HG02798 (cell line): ENCODE results near the gene PPM1D.
"Not testable (repeated sequence)": the region's sequence is repeated elsewhere in the genome, so short reads cannot be mapped to it uniquely, and the experiment has no call there.

Experiments used
- ATAC-seq: cut with Tn5 transposase; IDR thresholded peaks from one replicate; pipeline ENCODE4 v1.9.1; 2021; ENCODE audit warnings: mild to moderate bottlenecking; ENCODE audit not compliant: unreplicated experiment, poor library complexity

The PPM1D gene

DNA sequence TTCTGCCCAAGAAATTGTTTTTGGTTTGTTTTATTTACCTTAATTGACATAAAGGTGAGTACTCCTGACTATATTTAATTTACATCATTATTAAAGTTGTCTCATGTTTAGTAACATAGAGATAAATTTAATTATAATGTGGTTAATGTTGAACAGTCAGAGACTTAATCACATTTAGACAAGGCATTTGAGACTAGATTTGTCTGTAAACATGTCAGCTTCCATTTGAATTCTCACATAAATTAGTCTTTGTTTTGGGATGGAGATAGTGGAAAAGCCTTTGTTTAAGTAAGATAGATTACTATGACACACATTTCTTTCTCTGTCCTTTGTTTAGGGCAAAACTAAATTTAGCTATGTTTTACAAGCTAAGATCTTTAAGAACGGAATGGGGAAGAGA, 59.2 kb downstream of the PPM1D start:
- no peak for ATAC-seq

DNA sequence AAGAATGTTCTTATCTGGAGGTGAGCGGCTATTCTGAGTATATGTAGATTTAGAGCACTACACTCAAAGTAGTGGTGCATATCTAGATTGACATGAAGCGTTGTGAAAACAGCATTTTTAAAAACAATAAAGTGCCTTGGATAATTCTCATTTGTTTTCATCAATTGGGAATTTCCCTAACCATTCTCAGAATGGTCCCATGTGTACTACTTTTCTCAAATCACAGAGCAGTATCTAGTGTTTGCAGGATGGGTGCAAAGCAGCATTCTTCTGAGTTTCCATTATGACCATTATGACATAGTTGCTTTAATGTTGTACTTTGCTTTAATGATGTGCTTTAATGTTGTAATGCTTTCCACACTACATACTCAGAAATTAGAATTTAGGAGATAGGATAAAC, 61.5 kb downstream of the PPM1D start:
- no peak for ATAC-seq

DNA sequence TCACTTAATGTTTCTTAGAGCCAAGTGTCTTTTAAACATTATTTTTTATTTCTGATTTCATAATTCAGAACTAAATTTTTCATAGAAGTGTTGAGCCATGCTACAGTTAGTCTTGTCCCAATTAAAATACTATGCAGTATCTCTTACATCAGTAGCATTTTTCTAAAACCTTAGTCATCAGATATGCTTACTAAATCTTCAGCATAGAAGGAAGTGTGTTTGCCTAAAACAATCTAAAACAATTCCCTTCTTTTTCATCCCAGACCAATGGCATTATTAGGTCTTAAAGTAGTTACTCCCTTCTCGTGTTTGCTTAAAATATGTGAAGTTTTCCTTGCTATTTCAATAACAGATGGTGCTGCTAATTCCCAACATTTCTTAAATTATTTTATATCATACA, 64.0 kb downstream of the PPM1D start:
- no peak for ATAC-seq

DNA sequence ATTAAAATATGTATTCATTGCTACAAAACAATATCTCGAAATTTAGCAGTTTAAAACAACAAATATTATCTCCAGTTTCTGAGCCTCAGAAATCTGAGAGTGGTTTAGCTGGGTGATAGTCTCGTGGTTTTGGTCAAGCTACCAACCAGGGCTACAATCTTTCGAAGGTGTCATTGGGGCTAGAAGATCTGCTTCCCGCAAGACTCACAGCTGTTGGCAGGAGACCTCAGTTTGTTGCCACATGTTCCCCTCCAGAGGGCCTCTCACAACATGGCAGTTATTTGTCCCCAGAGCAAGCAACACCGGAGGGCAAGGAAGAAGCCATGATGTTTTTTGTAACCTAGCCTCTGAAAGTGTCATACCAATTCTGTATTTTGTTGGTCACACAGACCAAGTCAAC, 65.6 kb downstream of the PPM1D start:
- ATAC-seq, result no peak

DNA sequence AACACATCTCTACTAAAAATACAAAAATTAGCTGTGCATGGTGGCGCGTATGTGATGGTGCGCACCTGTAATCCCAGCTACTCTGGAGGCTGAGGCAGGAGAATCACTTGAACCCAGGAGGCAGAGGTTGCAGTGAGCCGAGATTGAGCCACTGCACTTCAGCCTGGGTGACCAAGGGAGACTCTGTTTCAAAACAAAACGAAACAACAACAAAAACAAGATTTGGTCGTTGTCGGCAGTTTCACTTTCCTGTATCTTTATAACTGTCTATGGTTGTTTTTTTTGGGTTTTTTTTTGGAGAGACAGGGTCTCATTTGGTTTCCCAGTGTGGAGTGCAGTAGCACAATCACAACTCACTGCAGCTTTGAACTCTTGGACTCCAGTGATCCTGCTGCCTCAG, 68.7 kb downstream of the PPM1D start:
- not testable (repeated sequence) for ATAC-seq

DNA sequence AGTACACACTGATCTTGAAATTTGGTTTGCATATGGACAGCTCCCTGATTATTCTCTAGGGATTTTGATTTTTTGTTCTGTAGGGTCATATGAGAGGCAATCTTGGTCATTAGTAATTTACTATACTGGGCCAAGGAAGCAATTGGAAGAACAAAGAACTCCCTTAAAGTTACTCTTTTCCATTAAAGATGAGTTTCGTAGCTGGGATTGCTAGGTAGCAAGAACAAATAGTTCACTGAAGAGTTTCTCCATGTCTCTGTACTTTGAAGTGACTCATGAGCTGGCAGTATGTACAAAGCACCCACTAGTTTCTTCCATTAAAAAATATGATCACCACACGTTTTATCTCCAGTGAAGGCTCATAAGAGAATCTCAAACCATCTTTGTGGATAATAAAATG, 71.5 kb downstream of the PPM1D start:
- ATAC-seq, result no peak

DNA sequence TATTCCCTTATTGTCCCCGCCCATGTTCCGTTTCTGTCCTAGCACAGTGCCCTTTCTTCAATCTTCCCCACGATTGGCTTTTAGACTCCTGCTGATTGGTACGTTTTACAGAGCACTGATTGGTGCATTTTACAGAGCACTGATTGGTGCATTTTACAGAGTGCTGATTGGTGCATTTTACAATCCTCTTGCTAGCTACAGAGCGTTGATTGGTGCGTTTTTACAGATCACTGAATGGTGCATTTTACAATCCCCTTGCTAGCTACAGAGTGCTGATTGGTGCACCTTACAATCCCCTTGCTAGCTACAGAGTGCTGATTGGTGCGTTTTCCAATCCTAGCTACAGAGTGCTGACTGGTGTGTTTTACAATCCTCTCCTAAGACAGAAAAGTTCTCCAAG, 74.6 kb downstream of the PPM1D start:
- not testable (repeated sequence) for ATAC-seq

DNA sequence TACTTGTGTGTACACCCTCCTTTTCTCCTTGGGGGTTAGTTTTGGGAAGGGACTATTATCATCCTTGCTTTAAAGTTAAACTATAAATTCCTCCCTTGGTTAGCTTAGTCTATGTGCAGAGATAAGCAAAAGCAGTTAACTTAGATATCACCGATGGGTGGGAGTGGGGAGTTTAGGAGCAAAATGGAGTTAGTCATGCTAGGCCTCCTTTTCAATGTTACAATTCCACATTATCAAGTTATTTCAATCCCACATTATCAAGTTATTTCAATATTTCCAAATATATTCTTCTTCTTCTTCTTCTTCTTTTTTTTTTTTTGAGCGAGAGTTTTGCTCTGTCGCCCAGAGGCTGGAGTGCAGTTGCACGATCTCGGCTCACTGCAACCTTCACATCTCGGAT, 76.0 kb downstream of the PPM1D start:
- ATAC-seq, result no peak

DNA sequence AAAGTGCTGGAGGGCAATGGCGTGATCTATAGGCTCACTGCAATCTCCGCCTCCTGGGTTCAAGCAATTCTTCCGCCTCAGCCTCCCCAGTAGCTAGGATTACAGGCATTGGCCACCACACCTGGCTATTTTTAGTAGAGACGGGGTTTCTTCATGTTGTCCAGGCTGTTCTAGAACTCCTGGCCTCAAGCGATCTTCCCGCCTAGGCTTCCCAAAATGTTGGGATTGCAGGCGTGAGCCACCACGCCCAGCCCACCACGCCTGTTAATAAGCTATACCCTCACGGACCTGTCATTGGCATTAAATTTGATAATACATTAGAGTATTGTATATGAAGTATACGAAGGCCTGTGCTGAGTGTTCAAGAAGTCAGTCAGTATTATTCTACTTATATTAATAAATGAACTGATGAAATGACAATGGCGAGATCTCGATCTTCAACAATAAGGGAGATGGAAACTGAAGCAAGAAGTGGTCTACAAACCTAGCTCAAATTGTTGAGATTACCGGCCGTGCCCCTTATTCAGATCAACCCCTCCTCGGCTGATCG, 76.8 kb downstream of the PPM1D start:
- ATAC-seq, result no peak

DNA sequence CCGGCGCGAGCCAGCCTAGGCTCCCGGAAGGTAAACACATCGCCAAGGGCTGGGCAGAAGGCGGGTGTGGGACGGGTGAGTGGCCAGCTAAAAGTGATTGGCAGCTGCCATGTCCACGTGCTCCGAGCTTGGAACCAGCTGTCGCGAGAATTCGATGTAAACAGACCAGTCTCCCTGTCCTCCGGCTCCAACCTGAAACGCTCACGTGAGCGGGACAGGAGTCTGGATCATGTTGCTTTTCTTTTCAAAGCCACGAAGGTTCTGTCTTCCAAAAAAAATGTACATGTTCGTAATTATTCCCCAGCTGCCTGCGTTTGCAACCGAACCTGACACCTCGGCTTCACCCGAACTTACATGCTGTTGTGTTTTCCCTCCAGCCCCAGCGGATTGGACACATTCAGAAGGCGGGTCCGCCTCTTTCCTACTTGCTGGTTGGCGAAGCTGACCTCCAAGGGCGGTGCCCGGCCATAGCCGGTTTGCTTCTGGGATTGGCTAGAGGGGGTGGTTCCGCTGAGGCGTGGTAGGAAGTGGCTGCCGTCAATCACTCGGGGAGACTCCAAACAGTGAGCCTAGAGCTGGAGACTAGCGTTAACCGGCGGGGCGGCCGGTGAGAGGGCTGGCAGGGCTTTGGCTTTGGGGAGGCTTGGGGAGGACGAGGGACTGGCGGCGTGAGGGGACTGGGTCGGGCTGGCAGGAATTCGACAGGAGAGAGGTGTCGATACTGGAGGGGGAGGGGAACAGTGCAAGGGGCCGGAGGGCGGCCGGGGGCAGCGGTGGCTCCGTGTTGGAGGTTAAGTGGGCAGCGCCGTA, 77.5 kb downstream of the PPM1D start, which contains the start of gene BCAS3:
BCAS3 (plus strand) TSS at position 544 of the 810 bp plus-strand sequence.
- peak; percentile 98 for ATAC-seq

DNA sequence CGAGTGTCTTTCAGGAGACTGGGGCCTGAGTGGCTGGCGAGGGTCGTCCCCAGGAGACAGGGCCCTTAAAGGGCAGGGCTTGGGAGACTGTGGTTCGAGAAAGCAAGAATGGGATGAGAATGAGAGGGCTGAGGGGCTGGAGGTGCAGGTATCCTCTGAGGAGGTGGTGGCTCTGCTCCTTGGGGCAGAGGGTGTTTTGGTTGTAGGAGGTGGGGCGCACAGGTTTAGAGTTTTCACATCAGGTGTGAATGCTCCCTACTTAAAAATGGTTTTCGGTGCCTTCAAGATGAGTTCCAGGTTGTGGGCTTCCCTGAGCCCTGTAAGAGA, 78.1 kb downstream of the PPM1D start:
- no peak for ATAC-seq

DNA sequence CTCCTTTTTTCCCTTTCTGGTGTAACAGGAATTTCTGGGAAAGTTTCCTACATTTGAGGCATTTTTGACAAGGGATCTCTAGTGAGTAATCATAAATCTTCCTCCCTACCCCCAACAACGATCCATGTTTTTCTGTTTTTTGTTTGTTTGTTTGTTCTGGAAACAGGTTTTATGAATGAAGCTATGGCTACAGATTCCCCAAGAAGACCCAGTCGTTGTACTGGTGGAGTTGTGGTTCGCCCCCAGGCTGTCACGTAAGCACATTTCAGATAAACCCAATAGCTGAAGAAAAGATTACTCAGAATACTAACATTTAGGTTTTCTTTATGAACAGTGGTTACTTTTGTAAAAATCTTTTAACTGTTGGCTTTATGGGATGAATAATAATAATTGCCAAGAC, 79.3 kb downstream of the PPM1D start:
- ATAC-seq, result no peak

DNA sequence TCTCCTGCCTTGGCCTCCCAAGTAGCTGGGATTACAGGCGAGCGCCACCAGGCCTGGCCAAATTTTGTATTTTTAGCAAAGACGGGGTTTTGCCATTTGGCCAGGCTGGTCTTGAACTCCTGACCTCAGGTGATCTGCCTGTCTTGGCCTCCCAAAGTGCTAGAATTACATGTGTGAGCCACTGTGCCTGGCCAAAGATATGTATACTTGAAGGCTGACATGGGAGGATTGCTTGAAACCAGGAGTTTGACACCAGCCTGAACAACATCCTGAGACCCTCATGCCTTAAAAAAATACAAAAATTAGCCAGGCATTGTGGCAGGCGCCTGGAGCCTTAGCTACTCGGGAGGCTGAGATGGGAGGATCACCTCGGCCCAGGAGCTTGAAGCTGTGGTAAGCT, 80.8 kb downstream of the PPM1D start:
- no peak for ATAC-seq

DNA sequence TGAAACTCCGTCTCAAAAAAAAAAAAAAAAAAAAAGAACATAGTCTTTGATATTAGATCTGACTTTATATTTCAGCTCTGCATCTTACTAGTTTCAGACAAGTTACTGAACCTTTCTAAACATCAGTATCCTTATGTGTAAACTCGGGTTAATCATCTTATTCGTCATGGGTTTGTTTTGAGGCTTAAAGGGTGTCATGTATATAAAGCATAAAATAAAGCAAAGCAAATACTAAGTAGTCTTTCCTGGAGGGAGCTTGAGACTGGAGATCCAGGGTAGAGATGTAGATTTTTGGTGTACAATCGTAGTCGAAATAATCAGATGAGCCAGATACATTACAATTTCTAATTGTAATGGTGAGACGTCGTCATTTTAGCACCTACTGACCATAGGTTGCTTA, 85.4 kb downstream of the PPM1D start:
- ATAC-seq, result no peak

DNA sequence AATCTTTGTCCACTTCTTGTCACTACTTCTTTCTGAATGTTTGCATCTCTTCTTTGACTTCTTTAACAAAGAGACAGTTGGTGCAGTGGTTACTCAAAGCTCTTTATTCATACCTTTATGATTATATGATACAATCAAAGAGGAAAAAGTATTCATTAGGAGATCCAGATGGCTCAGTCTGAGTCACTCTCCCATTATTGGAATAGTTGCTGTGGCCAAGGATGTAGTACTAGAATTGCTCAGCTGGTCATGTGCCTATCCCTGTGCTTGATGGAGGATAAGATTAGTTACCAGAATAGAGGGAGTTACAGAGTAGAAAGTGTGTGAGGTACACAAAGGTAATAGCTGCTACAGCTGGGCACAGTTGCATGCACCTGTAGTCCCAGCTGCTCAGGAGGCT, 96.0 kb downstream of the PPM1D start:
- ATAC-seq, result no peak

DNA sequence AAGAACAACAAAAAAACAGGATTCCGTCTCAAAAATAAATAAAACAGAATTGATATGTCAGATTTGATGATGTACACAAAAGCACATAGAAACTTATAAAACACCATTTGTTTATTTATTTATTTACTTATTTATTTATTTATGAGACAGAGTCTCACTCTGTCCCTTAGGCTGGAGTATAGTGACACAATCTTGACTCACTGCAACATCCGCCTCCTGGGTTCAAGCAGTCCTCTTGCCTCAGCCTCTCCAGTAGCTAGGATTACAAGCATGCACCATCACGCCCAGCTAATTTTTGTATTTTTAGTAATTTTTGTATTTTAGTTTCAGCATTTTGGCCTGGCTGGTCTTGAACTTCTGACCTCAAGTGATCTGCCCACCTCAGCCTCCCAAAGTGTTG, 99.1 kb downstream of the PPM1D start:
- ATAC-seq, result no peak

DNA sequence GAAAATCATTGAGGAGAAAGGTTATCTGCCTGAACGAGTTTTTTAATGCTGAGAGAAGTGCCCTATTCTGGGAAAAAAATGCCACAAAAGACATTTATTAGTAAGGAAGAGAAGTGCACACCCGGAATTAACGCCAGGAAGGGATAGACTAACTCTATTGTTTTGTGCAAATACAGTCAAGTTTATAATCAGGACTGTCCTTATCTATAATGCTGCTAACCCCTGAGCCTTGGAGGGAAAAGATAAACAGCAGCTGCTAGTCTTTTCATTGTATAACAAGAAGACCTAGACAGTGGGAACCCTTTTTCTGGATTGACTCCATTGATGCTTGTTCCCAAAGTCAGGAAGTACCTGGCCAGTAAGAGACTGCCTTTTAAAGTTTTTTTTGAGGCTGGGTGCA, 104.2 kb downstream of the PPM1D start:
- ATAC-seq, result no peak

DNA sequence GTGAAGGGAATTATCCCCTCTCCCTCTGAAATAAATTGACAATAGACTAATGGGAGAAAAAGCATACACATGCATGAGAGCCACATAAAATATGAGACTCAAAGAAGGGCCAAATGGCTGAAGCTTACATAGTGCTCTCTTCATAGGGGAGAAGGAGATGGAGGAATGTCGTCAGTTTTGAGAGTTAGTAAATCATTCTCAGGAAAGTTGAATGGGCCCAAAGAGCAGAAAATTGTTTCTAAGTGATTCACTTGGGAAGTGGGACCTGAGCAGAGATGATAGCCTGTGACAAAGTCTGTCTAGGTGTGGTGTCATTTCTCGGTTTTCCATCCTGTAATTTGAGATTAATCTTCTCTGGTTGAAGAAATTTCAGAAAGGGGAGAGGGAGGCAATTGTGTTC, 112.7 kb downstream of the PPM1D start:
- no peak for ATAC-seq

DNA sequence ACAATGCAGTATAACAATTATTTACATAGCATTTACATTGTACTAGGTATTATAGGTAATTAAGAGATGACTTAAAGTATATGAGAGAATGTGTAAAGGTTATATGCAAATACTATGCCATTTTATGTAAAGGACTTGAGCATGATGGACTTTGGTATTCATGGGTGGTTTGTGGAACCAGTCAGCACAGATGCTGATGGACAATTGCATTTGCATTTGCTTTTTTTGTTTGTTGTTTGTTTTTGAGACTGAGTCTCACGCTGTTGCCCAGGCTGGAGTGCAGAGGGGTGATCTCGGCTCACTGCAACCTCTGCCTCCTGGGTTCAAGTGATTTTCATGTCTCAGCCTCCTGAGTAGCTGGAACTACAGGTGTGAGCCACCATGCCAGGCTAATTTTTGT, 113.6 kb downstream of the PPM1D start:
- ATAC-seq, result no peak
